Activated CD8-positive, alpha-beta memory T cell treated with anti-CD3 and anti-CD28 coated beads for 48 hours (primary cell): ENCODE data around the gene TBRG4.

Experiments used
- DNase-seq, 3 experiments: peaks; one replicate each; pipeline ENCODE4 v3.0.0-alpha.2; 2020; ENCODE audit warnings: low read depth in 2 of 3, low spot score in 2 of 3

TBRG4 gene

GRCh38 chr7:45075871-45076796 lies 35.4 kb downstream of the TBRG4 start:
- no peak for DNase-seq

- DNase-seq: no peak
Measured at GRCh38 chr7:45075355-45075644, 36.2 kb downstream of the TBRG4 start.

GRCh38 chr7:45074528-45075354 lies 36.8 kb downstream of the TBRG4 start:
- no peak for DNase-seq

- DNase-seq: no peak
Measured at GRCh38 chr7:45073786-45074527, 37.5 kb downstream of the TBRG4 start.

GRCh38 chr7:45073031-45073785 lies 38.3 kb downstream of the TBRG4 start:
- DNase-seq: no peak

GRCh38 chr7:45072131-45073030 lies 39.1 kb downstream of the TBRG4 start:
- no peak for DNase-seq

GRCh38 chr7:45071528-45071927 lies 40.0 kb downstream of the TBRG4 start:
- DNase-seq: no peak

GRCh38 chr7:45070254-45070642 lies 41.2 kb downstream of the TBRG4 start:
- no peak for DNase-seq

- DNase-seq: no peak
Measured at GRCh38 chr7:45069444-45070253, 41.8 kb downstream of the TBRG4 start.

GRCh38 chr7:45068236-45069023 lies 43.1 kb downstream of the TBRG4 start:
- DNase-seq: no peak

- DNase-seq: no peak
Measured at GRCh38 chr7:45067582-45067981, 43.9 kb downstream of the TBRG4 start.

GRCh38 chr7:45066409-45066808 lies 45.1 kb downstream of the TBRG4 start:
- DNase-seq: no peak

- no peak for DNase-seq
Measured at GRCh38 chr7:45065031-45065995, 46.2 kb downstream of the TBRG4 start.

- no peak for DNase-seq
Measured at GRCh38 chr7:45064047-45064725, 47.3 kb downstream of the TBRG4 start.

- no peak for DNase-seq
Measured at GRCh38 chr7:45061806-45062425, 49.6 kb downstream of the TBRG4 start.

- DNase-seq: no peak
Measured at GRCh38 chr7:45061352-45061751, 50.1 kb downstream of the TBRG4 start.
